GM10248 (cell line): ENCODE results near the gene SHROOM1.

Experiments used
- CTCF ChIA-PET: fragments of 300-600 bp; sonication (Branson Sonifier 250); formaldehyde crosslinking; extraction: SDS; loops from one replicate; lab custom pipeline; 2021; ENCODE audit warnings: antibody characterized with exemption; lab: Yijun Ruan, JAX
- POLR2A ChIA-PET: fragments of 350-650 bp; sonication (Branson Sonifier 250); formaldehyde crosslinking; extraction: SDS; loops from one replicate; lab custom pipeline; 2020; ENCODE audit warnings: antibody characterized with exemption; lab: Yijun Ruan, JAX
- DNase-seq: peaks from one replicate; pipeline ENCODE4 v3.0.0; 2012; ENCODE audit errors: extremely low spot score
- CTCF ChIP-seq: IDR thresholded peaks from 2 replicates; pipeline ENCODE4 v1.5.1; 2012; ENCODE audit warnings: mild to moderate bottlenecking, low read depth; ENCODE audit errors: extremely low read depth, missing control alignments, control extremely low read depth

The SHROOM1 gene

GRCh38 chr5:132826424-132827082, 3.9 kb downstream of the SHROOM1 start:
- POLR2A ChIA-PET, result no interaction called here

GRCh38 chr5:132825834-132826391, 4.5 kb downstream of the SHROOM1 start:
- DNase-seq, result peak; percentile 57
- ChIA-PET CTCF (interaction anchor here (1.2 to 20.6 kb wide), 10 partner anchors 9 to 440 kb away, joined by 3 to 215 read pairs (median 5); partner anchors contain the start of genes GDF9, SOWAHA and UQCRQ), POLR2A (no interaction called here)

More at GRCh38 chr5:132826424-132827082, 3.9 kb downstream of the SHROOM1 start:
- TF ChIP-seq CTCF, result no peak
- CTCF ChIA-PET, result interaction anchor here (1.0 to 20.6 kb wide), 10 partner anchors 9 to 441 kb away, joined by 3 to 215 read pairs (median 4); partner anchors contain the start of genes GDF9, SOWAHA and UQCRQ
- DNase-seq, result no peak

GRCh38 chr5:132825033-132825833, 5.2 kb downstream of the SHROOM1 start:
- no peak for TF ChIP-seq CTCF
- POLR2A ChIA-PET, result no interaction called here
- DNase-seq, result no peak
- CTCF ChIA-PET, result interaction anchor here (0.9 to 20.6 kb wide), 11 partner anchors 8 to 439 kb away, joined by 3 to 215 read pairs (median 3); partner anchors contain the start of genes CCNI2, GDF9 and UQCRQ

More at GRCh38 chr5:132825834-132826391, 4.5 kb downstream of the SHROOM1 start:
- TF ChIP-seq CTCF, result no peak

GRCh38 chr5:132824426-132824825, 6.0 kb downstream of the SHROOM1 start:
- CTCF ChIA-PET, result interaction anchor here (0.9 to 20.6 kb wide), 10 partner anchors 9 to 321 kb away, joined by 3 to 215 read pairs (median 5); partner anchors contain the start of genes CCNI2, GDF9 and UQCRQ
- no peak for DNase-seq
- TF ChIP-seq CTCF, result no peak
- POLR2A ChIA-PET, result no interaction called here

- CTCF ChIA-PET, result interaction anchor here (0.8 to 20.6 kb wide), 15 partner anchors 8 to 437 kb away, joined by 3 to 215 read pairs (median 5); partner anchors contain the start of genes GDF9, SHROOM1 and UQCRQ
- DNase-seq, result no peak
- TF ChIP-seq CTCF, result no peak
- POLR2A ChIA-PET, result no interaction called here
Observed at GRCh38 chr5:132823481-132824050, 6.9 kb downstream of the SHROOM1 start.
